GM06990 (cell line): Measurements from ENCODE around the gene TROAP.

Source experiments
- DNase-seq: peaks from one replicate; pipeline ENCODE4 v3.0.0-alpha.2; 2011; ENCODE audit not compliant: insufficient read length; ENCODE audit errors: extremely low read depth
- H3K27me3 ChIP-seq: replicated peaks from 2 replicates; pipeline ENCODE4 v1.6.0; 2011; ENCODE audit warnings: low read length; ENCODE audit not compliant: control insufficient read depth, insufficient read depth
- H3K36me3 ChIP-seq: 2 replicates; pipeline ENCODE4 v1.5.1; 2011; ENCODE audit warnings: low read length; ENCODE audit not compliant: control insufficient read depth, insufficient read depth
- H3K4me3 ChIP-seq: replicated peaks from 2 replicates; pipeline ENCODE4 v1.5.1; 2011; ENCODE audit warnings: low read depth, mild to moderate bottlenecking, control low read depth, low read length
- TF ChIP-seq, protein P1 (sequence below): IDR thresholded peaks from 2 replicates; pipeline ENCODE4 v1.5.1; 2011; ENCODE audit warnings: low read length, control low read depth, mild to moderate bottlenecking, inconsistent platforms; ENCODE audit not compliant: insufficient read depth, poor library complexity, severe bottlenecking

Gene TROAP

DNA sequence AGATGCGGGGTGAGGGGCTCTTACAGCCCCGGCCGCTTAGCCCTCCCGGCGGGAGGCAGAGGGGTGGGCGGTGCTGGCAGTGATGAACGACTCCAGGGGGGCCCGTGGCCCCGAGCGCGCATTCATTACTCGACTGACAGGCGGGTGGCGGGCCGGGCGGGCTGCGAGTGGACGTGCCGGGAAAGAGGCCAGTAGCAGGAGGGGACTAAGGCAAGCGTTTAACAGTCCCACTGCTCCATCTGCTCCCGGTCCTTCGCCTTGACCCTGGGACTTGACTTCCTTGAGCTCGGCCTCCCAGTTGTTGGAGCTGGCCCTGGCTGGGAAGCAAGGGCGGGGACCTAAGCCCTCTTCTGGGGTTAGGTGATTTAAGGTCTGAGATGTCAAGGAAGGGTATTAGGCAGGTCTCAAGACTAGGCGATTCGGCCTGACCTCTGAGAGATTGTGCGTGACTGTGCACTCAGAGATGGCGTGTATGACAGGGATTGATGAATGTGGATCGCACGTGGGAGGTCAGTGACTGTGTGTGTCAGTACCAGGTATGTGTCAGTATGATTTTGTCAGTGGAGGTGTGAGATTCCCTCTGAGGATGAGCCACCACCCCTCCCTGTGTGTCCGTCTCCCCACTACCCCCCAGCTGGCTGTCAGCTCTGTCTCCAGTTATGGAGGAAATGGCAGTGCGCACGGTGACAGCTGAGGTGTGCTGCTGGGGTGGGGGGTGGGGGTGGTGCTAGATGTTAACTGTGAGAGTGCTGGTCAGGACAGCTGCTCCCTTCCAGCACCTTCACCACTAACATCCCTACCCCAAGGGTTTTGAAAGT is 20.1 kb downstream of the TROAP start:
- Histone ChIP-seq H3K36me3 (no peaks in the 10 kb centered on the region), H3K27me3 (peaks cover 3% of the 10 kb centered on the region), H3K4me3 (peak overlapping the region; percentile 15; the same call in 1 of the 2 replicates)
- TF ChIP-seq, protein P1, sequence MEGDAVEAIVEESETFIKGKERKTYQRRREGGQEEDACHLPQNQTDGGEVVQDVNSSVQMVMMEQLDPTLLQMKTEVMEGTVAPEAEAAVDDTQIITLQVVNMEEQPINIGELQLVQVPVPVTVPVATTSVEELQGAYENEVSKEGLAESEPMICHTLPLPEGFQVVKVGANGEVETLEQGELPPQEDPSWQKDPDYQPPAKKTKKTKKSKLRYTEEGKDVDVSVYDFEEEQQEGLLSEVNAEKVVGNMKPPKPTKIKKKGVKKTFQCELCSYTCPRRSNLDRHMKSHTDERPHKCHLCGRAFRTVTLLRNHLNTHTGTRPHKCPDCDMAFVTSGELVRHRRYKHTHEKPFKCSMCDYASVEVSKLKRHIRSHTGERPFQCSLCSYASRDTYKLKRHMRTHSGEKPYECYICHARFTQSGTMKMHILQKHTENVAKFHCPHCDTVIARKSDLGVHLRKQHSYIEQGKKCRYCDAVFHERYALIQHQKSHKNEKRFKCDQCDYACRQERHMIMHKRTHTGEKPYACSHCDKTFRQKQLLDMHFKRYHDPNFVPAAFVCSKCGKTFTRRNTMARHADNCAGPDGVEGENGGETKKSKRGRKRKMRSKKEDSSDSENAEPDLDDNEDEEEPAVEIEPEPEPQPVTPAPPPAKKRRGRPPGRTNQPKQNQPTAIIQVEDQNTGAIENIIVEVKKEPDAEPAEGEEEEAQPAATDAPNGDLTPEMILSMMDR = no peak
- DNase-seq = no peak

DNA sequence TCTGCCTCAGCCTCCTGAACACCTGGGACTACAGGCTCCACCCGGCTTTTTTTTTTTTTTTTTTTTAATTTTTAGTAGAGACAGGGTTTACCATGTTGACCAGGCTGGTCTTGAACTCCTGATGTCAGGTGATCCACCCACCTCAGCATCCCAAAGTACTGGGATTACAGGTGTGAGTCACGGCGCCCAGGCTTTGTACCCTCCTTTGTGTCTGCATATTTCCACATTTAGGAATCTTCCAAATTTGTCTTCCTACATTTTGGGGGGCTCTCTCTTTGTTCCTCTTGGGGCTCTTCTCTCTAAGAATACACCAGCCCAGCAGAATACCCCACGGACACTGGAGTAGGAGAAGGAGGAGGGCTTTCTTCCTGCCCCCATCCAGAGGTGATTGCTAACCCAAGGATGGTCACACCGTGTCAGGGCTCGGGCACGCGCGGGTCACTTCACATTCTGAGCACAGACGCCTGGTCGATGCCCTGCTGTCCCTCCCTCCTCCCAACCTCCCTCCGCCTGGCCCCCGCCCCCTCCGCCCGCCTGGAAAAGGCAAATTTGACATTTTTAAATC is 21.5 kb downstream of the TROAP start:
- no peak for DNase-seq
- peaks cover 3% of the 10 kb centered on the region for H3K27me3 ChIP-seq
- no peaks in the 10 kb centered on the region for H3K36me3 ChIP-seq
- TF ChIP-seq, protein P1 = no peak
- no peak overlapping the region for H3K4me3 ChIP-seq

DNA sequence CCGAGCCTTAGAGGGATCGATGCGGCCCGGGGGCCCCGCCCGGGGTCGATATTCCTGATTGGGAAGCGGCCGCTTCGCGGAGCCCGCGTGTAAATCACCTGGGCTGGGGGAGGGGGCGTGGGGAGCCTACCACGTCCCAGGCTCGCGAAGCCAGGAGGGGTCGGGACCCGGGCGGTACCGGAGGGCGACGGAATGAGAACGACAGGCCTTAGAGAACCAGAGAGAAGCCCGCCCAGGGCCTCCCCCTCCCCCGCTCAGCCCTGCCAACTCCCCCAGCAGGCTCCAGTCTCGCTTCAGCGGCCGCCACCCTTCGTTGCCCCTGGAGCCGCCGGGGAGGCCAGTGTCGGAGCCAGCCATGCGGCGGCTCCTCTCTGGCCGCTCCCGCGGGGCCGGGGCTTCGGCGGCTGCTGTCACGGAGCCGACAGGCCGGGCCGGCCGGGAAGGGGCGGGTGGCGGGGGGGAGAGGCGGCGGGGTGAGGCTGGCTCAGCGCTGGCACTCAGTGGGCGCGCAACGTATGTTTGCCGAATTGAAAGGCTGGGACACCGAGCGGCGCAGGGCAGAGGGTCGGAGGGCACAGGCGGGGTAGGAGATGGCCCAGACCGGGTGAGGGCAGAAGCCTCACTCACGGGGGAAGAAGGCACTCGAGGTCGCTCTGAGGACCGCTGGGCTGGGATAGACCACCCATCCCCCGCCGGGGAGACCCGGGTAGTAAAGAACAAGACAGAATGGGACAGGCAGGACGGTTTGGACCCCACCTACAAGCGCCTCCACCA is 22.2 kb downstream of the TROAP start:
- Histone ChIP-seq H3K36me3 (no peaks in the 10 kb centered on the region), H3K4me3 (peak overlapping the region; percentile 35), H3K27me3 (peaks cover 3% of the 10 kb centered on the region)
- TF ChIP-seq, protein P1 = no peak
- peak; percentile 71 for DNase-seq

DNA sequence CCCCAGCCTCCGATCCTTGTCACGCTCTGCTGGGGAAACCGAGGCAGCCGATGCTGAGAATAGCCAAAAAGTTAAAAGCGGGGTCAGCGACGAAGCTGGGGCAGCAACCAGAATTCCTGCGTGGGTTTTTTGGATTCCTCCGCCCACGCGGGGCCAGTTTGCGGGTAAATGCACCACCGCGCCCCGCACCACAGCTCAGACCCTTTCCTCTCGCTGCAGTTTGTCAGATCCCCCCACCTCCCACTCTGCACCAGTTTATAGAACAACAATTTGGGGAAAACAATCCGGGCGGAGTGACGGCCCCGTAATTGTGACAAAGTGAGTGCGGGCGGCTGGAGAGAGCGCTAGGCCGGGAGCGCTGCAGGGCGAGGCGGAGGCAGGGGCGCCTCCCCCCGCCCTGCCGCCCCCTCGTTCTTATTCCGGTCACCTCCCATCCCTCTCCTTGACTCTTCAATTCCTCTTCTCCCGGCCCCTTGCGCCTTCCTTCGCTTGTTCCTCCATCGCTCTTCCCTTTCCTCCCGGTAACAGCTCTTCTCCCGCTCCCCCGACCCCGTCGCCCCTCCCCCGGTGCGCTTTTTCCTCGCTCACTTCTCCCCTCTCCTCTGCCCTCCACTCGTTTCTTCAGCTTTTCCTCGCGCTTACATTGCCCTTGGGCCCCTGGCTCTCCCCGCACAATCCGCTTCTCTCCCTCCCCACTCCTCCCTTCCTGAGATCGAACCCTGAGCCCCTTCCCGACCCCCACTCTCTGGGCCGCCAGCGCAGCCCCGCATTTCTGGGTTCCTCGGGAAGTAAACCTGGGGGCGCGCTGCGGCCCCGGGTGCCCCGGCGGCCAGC is 23.0 kb downstream of the TROAP start:
- Histone ChIP-seq H3K36me3 (no peaks in the 10 kb centered on the region), H3K27me3 (peaks cover 3% of the 10 kb centered on the region), H3K4me3 (peak overlapping the region; percentile 35)
- TF ChIP-seq, protein P1 = no peak
- no peak for DNase-seq

DNA sequence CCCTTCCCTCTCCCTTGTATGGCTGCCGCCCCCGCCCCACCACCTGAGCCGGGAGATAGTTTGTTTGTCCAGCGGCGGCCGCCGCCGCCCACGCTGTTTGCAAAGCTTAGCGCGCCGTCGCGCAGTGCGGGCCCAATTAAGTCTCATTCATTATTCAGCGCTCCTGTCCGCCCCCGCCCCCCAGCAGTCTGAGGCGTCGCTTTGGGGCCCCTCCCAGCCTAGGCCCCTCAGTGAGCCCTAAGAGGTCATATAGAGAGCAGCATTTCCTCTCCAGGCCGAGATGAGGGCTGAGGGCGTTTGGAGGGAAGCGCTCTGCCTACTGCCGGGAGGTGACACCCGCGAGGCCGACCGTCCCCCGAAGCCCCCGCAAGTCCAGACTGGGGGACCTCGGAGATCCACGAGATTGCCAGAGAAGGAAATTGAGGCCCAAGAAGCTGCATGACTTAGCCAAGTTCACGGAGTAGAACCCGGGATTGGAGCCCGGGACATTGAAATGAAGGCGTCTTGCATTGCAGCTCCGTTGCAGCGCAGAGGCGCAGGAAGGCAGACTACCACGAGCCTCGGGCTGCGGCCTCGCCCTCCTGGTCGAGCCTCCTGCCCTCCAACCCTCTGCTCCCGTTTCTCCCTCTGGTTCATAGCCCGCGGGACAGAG is 23.7 kb downstream of the TROAP start, which contains the start of gene DNAJC22:
TSS of gene DNAJC22 (plus strand) at position 230 of the 652 bp plus-strand sequence. CDS start 1,985 bp downstream, outside the sequence.
- peaks cover 2% of the 10 kb centered on the region for H3K27me3 ChIP-seq
- DNase-seq = peak; percentile 64
- peak within 1 kb of the TSS; percentile 35 for H3K4me3 ChIP-seq
- TF ChIP-seq, protein P1 = no peak
- H3K36me3 ChIP-seq = no peaks in the 10 kb centered on the region
